NCI-H1417 treated with DMSO at 0.1 percent for 48 hours (cell line): Measurements from ENCODE around the gene ESYT1.

Experiments
- DNase-seq: peaks from one replicate; lab custom pipeline; 2025; lab: John Stamatoyannopoulos, UW

Gene ESYT1, protein sequence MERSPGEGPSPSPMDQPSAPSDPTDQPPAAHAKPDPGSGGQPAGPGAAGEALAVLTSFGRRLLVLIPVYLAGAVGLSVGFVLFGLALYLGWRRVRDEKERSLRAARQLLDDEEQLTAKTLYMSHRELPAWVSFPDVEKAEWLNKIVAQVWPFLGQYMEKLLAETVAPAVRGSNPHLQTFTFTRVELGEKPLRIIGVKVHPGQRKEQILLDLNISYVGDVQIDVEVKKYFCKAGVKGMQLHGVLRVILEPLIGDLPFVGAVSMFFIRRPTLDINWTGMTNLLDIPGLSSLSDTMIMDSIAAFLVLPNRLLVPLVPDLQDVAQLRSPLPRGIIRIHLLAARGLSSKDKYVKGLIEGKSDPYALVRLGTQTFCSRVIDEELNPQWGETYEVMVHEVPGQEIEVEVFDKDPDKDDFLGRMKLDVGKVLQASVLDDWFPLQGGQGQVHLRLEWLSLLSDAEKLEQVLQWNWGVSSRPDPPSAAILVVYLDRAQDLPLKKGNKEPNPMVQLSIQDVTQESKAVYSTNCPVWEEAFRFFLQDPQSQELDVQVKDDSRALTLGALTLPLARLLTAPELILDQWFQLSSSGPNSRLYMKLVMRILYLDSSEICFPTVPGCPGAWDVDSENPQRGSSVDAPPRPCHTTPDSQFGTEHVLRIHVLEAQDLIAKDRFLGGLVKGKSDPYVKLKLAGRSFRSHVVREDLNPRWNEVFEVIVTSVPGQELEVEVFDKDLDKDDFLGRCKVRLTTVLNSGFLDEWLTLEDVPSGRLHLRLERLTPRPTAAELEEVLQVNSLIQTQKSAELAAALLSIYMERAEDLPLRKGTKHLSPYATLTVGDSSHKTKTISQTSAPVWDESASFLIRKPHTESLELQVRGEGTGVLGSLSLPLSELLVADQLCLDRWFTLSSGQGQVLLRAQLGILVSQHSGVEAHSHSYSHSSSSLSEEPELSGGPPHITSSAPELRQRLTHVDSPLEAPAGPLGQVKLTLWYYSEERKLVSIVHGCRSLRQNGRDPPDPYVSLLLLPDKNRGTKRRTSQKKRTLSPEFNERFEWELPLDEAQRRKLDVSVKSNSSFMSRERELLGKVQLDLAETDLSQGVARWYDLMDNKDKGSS

DNA sequence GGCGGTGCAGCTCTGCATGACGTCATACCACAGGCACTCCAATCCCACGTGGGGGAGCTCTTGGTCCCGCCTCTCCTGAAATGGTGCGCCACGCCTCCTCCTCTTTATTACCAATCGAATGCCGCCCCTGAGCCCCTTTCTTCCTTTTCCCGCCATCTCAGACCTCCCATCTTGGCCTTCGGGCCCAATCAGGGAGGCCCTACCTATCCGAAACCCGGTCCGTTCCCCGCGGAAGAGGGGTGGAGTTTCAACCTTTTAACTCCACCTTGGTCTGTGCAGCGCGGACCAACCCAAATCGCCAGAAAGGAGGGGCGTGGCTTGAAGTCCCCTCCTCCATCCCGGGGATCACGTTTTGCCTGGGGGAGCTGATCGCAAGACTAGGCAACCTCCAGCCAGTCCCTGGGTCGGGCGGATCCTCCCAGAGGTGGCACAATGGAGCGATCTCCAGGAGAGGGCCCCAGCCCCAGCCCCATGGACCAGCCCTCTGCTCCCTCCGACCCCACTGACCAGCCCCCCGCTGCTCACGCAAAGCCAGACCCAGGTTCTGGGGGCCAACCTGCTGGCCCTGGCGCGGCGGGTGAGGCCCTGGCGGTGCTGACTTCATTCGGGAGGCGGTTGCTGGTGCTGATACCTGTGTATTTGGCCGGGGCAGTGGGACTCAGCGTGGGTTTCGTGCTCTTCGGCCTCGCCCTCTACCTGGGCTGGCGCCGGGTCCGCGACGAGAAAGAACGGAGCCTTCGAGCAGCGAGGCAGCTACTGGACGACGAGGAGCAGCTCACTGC lies at the start of gene ESYT1:
TSS of gene ESYT1 (plus strand) at position 380 of the 782 bp plus-strand sequence. CDS start at position 433, 53 bp downstream.
- peak; percentile 97 for DNase-seq

- no peak for DNase-seq
Measured at GRCh38 chr12:56078427-56078826, 49.6 kb upstream of the ESYT1 start.

- DNase-seq, result no peak
Measured at GRCh38 chr12:56078931-56079722, 48.9 kb upstream of the ESYT1 start.

- DNase-seq, result no peak
Measured at GRCh38 chr12:56079723-56080555, 48.1 kb upstream of the ESYT1 start, which contains the start of gene ERBB3. ERBB3 (plus strand) TSS chr12:56080165; CDS start chr12:56080301, 136 bp downstream.

GRCh38 chr12:56080556-56081138 lies 47.4 kb upstream of the ESYT1 start:
- no peak for DNase-seq

GRCh38 chr12:56081393-56082347 lies 46.4 kb upstream of the ESYT1 start:
- DNase-seq, result no peak

DNA sequence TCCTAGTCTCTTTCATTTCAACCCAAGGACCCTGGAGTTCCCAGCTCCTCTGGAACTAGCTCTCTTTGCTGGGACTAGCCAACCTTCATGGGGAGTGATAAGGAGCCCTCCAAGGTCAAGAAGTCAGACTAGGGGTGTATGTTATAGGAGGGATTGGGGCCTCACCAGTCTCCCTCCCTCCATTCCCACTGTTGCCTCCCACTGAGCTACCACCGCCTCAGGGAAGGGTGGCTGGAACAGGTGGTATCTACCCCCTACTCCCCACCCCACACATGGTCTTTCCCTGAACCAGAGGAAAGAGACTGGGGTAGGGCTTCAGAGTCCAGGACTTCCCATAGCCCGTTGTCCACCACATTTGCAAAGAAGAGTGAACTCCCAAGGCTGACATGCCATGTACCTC lies 45.7 kb upstream of the ESYT1 start:
- no peak for DNase-seq

DNA sequence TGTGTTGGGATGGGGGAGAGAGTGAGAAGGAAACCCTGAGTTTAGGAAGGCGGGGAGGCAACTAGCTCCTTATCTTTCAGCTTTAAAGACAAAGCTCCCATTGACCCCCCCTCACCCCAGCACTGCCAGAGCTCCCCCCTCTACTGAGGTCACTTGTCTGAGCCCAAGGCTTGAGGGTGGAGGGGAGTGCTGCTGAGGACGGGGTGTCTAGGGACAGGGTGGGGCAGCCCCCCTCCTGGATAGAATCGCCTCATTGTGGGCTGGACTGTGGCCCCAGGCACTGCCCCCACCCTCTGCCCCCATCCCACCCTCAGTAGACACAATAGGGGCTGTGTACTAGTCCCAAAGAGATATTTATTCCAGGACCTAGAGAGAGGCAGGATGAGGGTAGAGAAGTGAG lies 45.1 kb upstream of the ESYT1 start:
- no peak for DNase-seq

GRCh38 chr12:56084958-56085543 lies 43.0 kb upstream of the ESYT1 start:
- DNase-seq, result no peak

DNA sequence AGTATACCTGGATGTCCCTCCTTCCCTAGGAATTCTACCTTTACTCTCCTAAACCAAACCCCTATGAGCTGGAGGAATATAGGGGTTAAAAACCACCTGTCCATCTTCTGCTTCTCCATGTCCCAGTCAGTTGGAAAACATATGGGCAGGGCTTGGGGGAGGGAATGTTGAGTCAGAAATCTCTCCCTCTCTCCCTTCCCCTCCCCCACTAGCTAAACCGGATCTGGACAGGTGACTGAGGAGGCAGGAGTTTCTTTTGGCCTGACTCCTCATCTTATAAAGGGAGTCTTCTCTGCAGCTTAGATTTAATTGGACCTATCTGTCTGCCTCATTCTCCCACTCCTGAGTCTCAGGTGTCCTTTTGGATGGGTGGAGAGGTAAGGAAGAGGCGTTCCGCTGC lies 42.0 kb upstream of the ESYT1 start:
- no peak for DNase-seq

GRCh38 chr12:56086608-56087007 lies 41.5 kb upstream of the ESYT1 start:
- DNase-seq, result no peak

- no peak for DNase-seq
Measured at GRCh38 chr12:56087220-56087619, 40.8 kb upstream of the ESYT1 start.

DNA sequence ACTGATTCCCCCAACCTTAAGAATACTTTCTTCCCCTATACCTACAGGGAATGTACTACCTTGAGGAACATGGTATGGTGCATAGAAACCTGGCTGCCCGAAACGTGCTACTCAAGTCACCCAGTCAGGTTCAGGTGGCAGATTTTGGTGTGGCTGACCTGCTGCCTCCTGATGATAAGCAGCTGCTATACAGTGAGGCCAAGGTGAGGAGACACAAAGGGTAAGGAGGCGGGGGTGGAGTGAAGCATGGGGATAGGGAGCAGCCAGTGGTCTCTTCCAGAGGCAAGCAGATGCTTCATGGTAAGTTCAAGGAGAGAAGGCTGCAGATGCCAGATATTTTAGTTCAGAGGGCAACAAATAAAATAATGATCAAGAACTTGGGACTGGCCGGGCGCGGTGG lies 30.3 kb upstream of the ESYT1 start:
- DNase-seq, result no peak

- no peak for DNase-seq
Measured at GRCh38 chr12:56098592-56098991, 29.5 kb upstream of the ESYT1 start.

DNA sequence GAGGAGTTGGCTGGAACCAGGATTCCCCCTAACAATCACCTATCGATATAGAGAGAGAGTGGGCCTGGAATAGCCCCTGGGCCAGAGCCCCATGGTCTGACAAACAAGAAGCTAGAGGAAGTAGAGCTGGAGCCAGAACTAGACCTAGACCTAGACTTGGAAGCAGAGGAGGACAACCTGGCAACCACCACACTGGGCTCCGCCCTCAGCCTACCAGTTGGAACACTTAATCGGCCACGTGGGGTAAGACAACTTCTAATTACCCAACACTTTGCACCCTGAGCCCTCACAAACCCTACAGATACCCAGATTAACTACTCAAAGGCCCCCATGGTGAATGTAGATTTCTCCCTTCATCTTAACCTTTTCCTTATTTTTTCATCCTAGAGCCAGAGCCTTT lies 28.3 kb upstream of the ESYT1 start:
- no peak for DNase-seq

- DNase-seq, result no peak
Measured at GRCh38 chr12:56101045-56101444, 27.0 kb upstream of the ESYT1 start.

- no peak for DNase-seq
Measured at GRCh38 chr12:56102683-56103065, 25.4 kb upstream of the ESYT1 start.
